Thyroid gland (tissue), 4 donors: ENCODE measurements around the gene ASB10. TPM values are rescaled to one million over a fixed set of nuclear protein-coding genes. Genes with fewer than 3 reads are reported as not detected.

Experiments
- DNase-seq, 2 donors: peaks; one replicate each; pipeline ENCODE4 v3.0.0-alpha.2; 2019
- H3K27ac ChIP-seq, 3 donors: fragments of 200-600 bp; sonication (generic); 1 replicate in 2 of 3; 2 replicates in 1 of 3; pipeline ENCODE4 v1.5.1; 2016 to 2019; ENCODE audit warnings: mild to moderate bottlenecking in 1 of 3, moderate library complexity in 1 of 3
- H3K27me3 ChIP-seq: fragments of 200-600 bp; sonication (generic); one replicate; pipeline ENCODE4 v1.5.1; 2019
- H3K36me3 ChIP-seq, 2 donors: fragments of 200-600 bp; sonication (generic); one replicate each; pipeline ENCODE4 v1.5.1; 2016 to 2019
- H3K4me1 ChIP-seq, 2 donors: fragments of 200-600 bp; sonication (generic); one replicate each; pipeline ENCODE4 v1.5.1; 2017 to 2019
- H3K4me3 ChIP-seq, 3 donors: fragments of 200-600 bp; sonication (generic); replicated peaks in 1 of 3; 1 replicate in 2 of 3; 2 replicates in 1 of 3; pipeline ENCODE4 v1.5.1; 2016; ENCODE audit warnings: mild to moderate bottlenecking in 1 of 3
- H3K9me3 ChIP-seq: fragments of 200-600 bp; sonication (generic); one replicate; pipeline ENCODE4 v1.5.1; 2017
- CTCF ChIP-seq, 6 experiments: fragments of 200-600 bp in 3 of 6; fragments of 450-650 bp in 3 of 6; sonication (generic) in 3 of 6; IDR thresholded peaks; one replicate each; pipeline ENCODE4 v1.5.1; 2016 to 2019; ENCODE audit warnings: antibody characterized with exemption in 6 of 6, mild to moderate bottlenecking in 2 of 6, inconsistent platforms in 1 of 6, moderate library complexity in 1 of 6
- POLR2A ChIP-seq, 2 donors: fragments of 450-650 bp; IDR thresholded peaks; one replicate each; pipeline ENCODE4 v1.6.1; 2017; ENCODE audit warnings: antibody characterized with exemption in 2 of 2, mild to moderate bottlenecking in 2 of 2, moderate library complexity in 1 of 2
- WGBS, 2 donors: methylation state at CpG; one replicate each; pipeline ENCODE4 v1.1.5; 2017; 5-methylcytosine and 5-hydroxymethylcytosine counted together
- intact Hi-C: fragments of 100-400 bp; cut with DNase I; formaldehyde crosslinking; loops from one replicate; pipeline ENCODE4 v1.15.1; 2023
- total RNA-seq, 4 donors: library from RNA; depleted of rRNA; stranded (reverse); fragments of >200 nt; gene quantifications; one replicate each; pipeline ENCODE4 v1.2.3, GENCODE V29; 2016

The ASB10 gene
- total RNA-seq, 4 donors from 2014 or later = not detected

- WGBS, 2 donors = 86 to 89% methylated on average over 11 to 15 of the region's 19 CpGs
- TF ChIP-seq POLR2A (IDR thresholded peaks at IDR 0.05) = no peak
- TF ChIP-seq CTCF (IDR thresholded peaks at IDR 0.05) = no peak
- no peak for DNase-seq
- H3K27me3 ChIP-seq = no peaks in the 10 kb centered on the region
- no peaks in the 10 kb centered on the region for H3K4me1 ChIP-seq
- peaks cover 73 to 77% of the 10 kb centered on the region in 2 donors for H3K36me3 ChIP-seq
- H3K27ac ChIP-seq = no peak overlapping the region
- intact Hi-C loops = no loop called here
- H3K4me3 ChIP-seq = no peak overlapping the region
- H3K9me3 ChIP-seq = no peaks in the 10 kb centered on the region
Measured at GRCh38 chr7:151131592-151132293, 55.3 kb downstream of the ASB10 start.

DNA sequence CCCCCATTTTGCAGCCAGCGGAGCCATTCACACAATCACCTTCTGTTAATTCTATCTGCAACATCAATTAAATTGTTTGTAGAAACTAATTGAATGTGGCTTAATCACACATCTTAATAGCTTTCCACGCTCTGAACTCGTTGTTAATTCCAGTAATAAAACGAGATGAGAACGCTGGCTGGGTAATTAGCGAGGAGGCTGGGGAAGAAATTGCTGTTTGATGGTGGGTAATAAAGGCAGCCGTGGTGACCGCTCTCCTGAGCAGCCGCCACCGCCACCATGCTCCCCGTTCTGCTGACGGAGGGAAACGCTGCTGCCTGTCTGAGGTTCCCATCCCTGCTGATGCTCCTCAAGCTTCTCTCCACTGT lies 55.8 kb downstream of the ASB10 start:
- intact Hi-C loops = no loop called here
- WGBS, 2 donors = 88 to 92% methylated on average over 13 of the region's 13 CpGs

GRCh38 chr7:151130741-151131157 lies 56.3 kb downstream of the ASB10 start:
- H3K4me3 ChIP-seq = no peak overlapping the region
- H3K27ac ChIP-seq = no peak overlapping the region
- no peak for DNase-seq
- no peak for TF ChIP-seq CTCF (IDR thresholded peaks at IDR 0.05)
- no peak for TF ChIP-seq POLR2A (IDR thresholded peaks at IDR 0.05)
- WGBS, 2 donors = 93 to 96% methylated on average over 16 of the region's 17 CpGs
- H3K4me1 ChIP-seq = peaks cover 8% of the 10 kb centered on the region in 2 donors
- no peaks in the 10 kb centered on the region for H3K27me3 ChIP-seq
- no peaks in the 10 kb centered on the region for H3K9me3 ChIP-seq
- intact Hi-C loops = no loop called here
- H3K36me3 ChIP-seq = peaks cover 66 to 69% of the 10 kb centered on the region in 2 donors

More for the DNA sequence above, 55.8 kb downstream of the ASB10 start:
- Histone ChIP-seq H3K27me3 (no peaks in the 10 kb centered on the region), H3K4me3 (no peak overlapping the region), H3K9me3 (no peaks in the 10 kb centered on the region), H3K27ac (no peak overlapping the region), H3K4me1 (peaks cover 3% of the 10 kb centered on the region in 2 donors), H3K36me3 (peaks cover 71 to 74% of the 10 kb centered on the region in 2 donors)
- TF ChIP-seq CTCF (IDR thresholded peaks at IDR 0.05) (no peak), POLR2A (IDR thresholded peaks at IDR 0.05) (no peak)
- no peak for DNase-seq

GRCh38 chr7:151129960-151130591 lies 57.0 kb downstream of the ASB10 start:
- no peak for TF ChIP-seq POLR2A (IDR thresholded peaks at IDR 0.05)
- TF ChIP-seq CTCF (IDR thresholded peaks at IDR 0.05) = no peak
- no peak for DNase-seq
- Histone ChIP-seq H3K4me3 (no peak overlapping the region), H3K36me3 (peaks cover 60 to 63% of the 10 kb centered on the region in 2 donors), H3K4me1 (peaks cover 13 to 15% of the 10 kb centered on the region in 2 donors), H3K27ac (no peak overlapping the region), H3K27me3 (no peaks in the 10 kb centered on the region), H3K9me3 (no peaks in the 10 kb centered on the region)
- WGBS, 2 donors = 93 to 98% methylated on average over 9 of the region's 9 CpGs
- intact Hi-C loops = no loop called here
